Ascending aorta (tissue), 2 donors: ENCODE measurements around the gene NCOA4. TPM values are rescaled to one million over a fixed set of nuclear protein-coding genes. Genes with fewer than 3 reads are reported as not detected.
"Not testable (repeated sequence)": the region's sequence is repeated elsewhere in the genome, so short reads cannot be mapped to it uniquely, and the experiment has no call there.

ENCODE experiments used
- DNase-seq, 2 donors: peaks; one replicate each; pipeline ENCODE4 v3.0.0-alpha.2; 2019; ENCODE audit warnings: low spot score in 2 of 2
- H3K27ac ChIP-seq, 2 donors: fragments of 200-600 bp; sonication (generic); one replicate each; pipeline ENCODE4 v1.5.1; 2016 to 2017; ENCODE audit warnings: mild to moderate bottlenecking in 1 of 2
- H3K27me3 ChIP-seq: fragments of 200-600 bp; sonication (generic); one replicate; pipeline ENCODE4 v1.5.1; 2017
- H3K36me3 ChIP-seq, 2 donors: fragments of 200-600 bp; sonication (generic); one replicate each; pipeline ENCODE4 v1.5.1; 2016
- H3K4me1 ChIP-seq, 2 donors: fragments of 200-600 bp; sonication (generic); one replicate each; pipeline ENCODE4 v1.5.1; 2016 to 2017; ENCODE audit warnings: mild to moderate bottlenecking in 1 of 2
- H3K4me3 ChIP-seq, 2 donors: fragments of 200-600 bp; sonication (generic); one replicate each; pipeline ENCODE4 v1.5.1; 2016 to 2017; ENCODE audit warnings: mild to moderate bottlenecking in 1 of 2
- H3K9me3 ChIP-seq, 2 donors: fragments of 200-600 bp; sonication (generic); one replicate each; pipeline ENCODE4 v1.5.1; 2016
- intact Hi-C: fragments of 100-400 bp; cut with DNase I; formaldehyde crosslinking; loops from one replicate; pipeline ENCODE4 v1.15.1; 2023
- total RNA-seq: library from RNA; depleted of rRNA; stranded (reverse); fragments of >200 nt; gene quantifications from one replicate; pipeline ENCODE4 v1.1.0, GENCODE V29; 2016
- TF ChIP-seq, protein P1 (sequence below), 3 experiments: fragments of 200-600 bp in 2 of 3; fragments of 450-650 bp in 1 of 3; sonication (generic) in 2 of 3; IDR thresholded peaks; one replicate each; pipeline ENCODE4 v1.5.1; 2016 to 2019; ENCODE audit warnings: antibody characterized with exemption in 3 of 3, mild to moderate bottlenecking in 1 of 3, moderate library complexity in 1 of 3

The NCOA4 gene
- total RNA-seq, 1 donor from 2014 or later = 53.9 TPM

DNA sequence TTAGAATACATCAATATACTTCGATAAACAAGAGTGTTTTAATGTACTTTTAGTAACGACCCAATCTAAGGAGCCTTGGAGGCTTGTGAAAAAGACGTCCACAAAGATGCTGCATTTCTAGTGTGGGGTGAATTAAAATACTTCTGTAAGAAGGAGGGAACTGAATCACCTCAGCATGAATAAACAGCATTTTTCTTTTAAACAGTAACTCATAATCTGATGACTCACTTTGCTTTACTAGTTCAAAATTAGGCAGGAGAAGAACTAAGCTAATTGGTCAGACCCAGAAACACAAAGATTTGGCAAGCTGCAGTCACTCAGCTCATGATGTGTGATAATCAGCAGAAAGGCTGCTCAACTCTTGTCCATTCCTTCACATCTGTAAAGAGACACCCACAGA lies 24.2 kb downstream of the NCOA4 start:
- peaks cover 68 to 96% of the 10 kb centered on the region in 2 donors for H3K36me3 ChIP-seq
- H3K9me3 ChIP-seq = no peaks in the 10 kb centered on the region
- no peak overlapping the region for H3K4me3 ChIP-seq
- H3K27ac ChIP-seq = no peak overlapping the region
- no peak for DNase-seq
- TF ChIP-seq, protein P1, sequence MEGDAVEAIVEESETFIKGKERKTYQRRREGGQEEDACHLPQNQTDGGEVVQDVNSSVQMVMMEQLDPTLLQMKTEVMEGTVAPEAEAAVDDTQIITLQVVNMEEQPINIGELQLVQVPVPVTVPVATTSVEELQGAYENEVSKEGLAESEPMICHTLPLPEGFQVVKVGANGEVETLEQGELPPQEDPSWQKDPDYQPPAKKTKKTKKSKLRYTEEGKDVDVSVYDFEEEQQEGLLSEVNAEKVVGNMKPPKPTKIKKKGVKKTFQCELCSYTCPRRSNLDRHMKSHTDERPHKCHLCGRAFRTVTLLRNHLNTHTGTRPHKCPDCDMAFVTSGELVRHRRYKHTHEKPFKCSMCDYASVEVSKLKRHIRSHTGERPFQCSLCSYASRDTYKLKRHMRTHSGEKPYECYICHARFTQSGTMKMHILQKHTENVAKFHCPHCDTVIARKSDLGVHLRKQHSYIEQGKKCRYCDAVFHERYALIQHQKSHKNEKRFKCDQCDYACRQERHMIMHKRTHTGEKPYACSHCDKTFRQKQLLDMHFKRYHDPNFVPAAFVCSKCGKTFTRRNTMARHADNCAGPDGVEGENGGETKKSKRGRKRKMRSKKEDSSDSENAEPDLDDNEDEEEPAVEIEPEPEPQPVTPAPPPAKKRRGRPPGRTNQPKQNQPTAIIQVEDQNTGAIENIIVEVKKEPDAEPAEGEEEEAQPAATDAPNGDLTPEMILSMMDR (IDR thresholded peaks at IDR 0.05) = no peak
- H3K27me3 ChIP-seq = no peaks in the 10 kb centered on the region
- H3K4me1 ChIP-seq = no peaks in the 10 kb centered on the region
- intact Hi-C loops = no loop called here

DNA sequence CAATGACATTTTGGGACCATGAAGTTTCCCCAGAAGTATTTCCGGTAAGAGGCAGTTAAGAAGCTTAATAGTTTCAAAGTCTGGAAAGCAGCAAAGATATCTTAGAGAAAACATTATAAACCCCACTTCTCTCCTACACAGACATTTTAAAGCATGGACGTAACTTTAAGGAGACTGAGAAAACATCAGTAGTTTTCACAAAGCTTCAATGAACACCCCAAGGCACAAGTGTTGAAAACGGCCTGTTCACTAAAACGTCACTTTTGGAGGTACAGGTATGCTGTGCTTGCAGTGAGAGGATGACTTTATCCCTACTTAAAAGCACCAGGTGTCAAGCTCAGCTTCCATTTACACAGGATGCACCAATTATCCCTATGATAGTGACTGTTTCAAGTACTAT lies 25.0 kb downstream of the NCOA4 start:
- Histone ChIP-seq H3K36me3 (peaks cover 61 to 95% of the 10 kb centered on the region in 2 donors), H3K9me3 (no peaks in the 10 kb centered on the region), H3K4me1 (no peaks in the 10 kb centered on the region), H3K27ac (no peak overlapping the region), H3K27me3 (no peaks in the 10 kb centered on the region), H3K4me3 (no peak overlapping the region)
- no peak for DNase-seq
- TF ChIP-seq, protein P1 (IDR thresholded peaks at IDR 0.05) = no peak
- intact Hi-C loops = no loop called here

GRCh38 chr10:46004963-46005362 lies 25.5 kb downstream of the NCOA4 start:
- Histone ChIP-seq H3K36me3 (peaks cover 60 to 91% of the 10 kb centered on the region in 2 donors), H3K4me3 (no peak overlapping the region), H3K27ac (no peak overlapping the region)

GRCh38 chr10:46002916-46003693 lies 27.3 kb downstream of the NCOA4 start:
- Histone ChIP-seq H3K4me1 (no peaks in the 10 kb centered on the region), H3K4me3 (no peak overlapping the region), H3K27me3 (no peaks in the 10 kb centered on the region), H3K27ac (no peak overlapping the region), H3K9me3 (no peaks in the 10 kb centered on the region), H3K36me3 (peaks cover 41 to 80% of the 10 kb centered on the region in 2 donors)
- intact Hi-C loops = no loop called here
- TF ChIP-seq, protein P1 (IDR thresholded peaks at IDR 0.05) = no peak
- no peak for DNase-seq

More at GRCh38 chr10:46004963-46005362, 25.5 kb downstream of the NCOA4 start:
- TF ChIP-seq, protein P1 (IDR thresholded peaks at IDR 0.05) = no peak
- DNase-seq = no peak
- no peaks in the 10 kb centered on the region for H3K27me3 ChIP-seq
- H3K4me1 ChIP-seq = no peaks in the 10 kb centered on the region
- intact Hi-C loops = no loop called here
- H3K9me3 ChIP-seq = no peaks in the 10 kb centered on the region

- intact Hi-C loops = not testable (repeated sequence)
- H3K36me3 ChIP-seq = peaks cover 40 to 78% of the 10 kb centered on the region in 2 donors
These were observed 28.2 kb downstream of the NCOA4 start for GRCh38 chr10:46002189-46002687.

GRCh38 chr10:46001187-46001756 lies 29.2 kb downstream of the NCOA4 start:
- intact Hi-C loops = no loop called here
- no peak overlapping the region for H3K4me3 ChIP-seq
- TF ChIP-seq, protein P1 (IDR thresholded peaks at IDR 0.05) = no peak
- no peaks in the 10 kb centered on the region for H3K9me3 ChIP-seq
- no peaks in the 10 kb centered on the region for H3K27me3 ChIP-seq
- peaks cover 31 to 68% of the 10 kb centered on the region in 2 donors for H3K36me3 ChIP-seq
- no peak overlapping the region for H3K27ac ChIP-seq
- no peaks in the 10 kb centered on the region for H3K4me1 ChIP-seq
- DNase-seq = no peak

More at GRCh38 chr10:46002189-46002687, 28.2 kb downstream of the NCOA4 start:
- H3K9me3 ChIP-seq, H3K4me3 ChIP-seq, H3K4me1 ChIP-seq, H3K27ac ChIP-seq, DNase-seq, H3K27me3 ChIP-seq: not testable (repeated sequence)
